NCI-H1436 (cell line): ENCODE results near the gene FGD5.

Source experiments
- DNase-seq: peaks from one replicate; lab custom pipeline; 2025; lab: John Stamatoyannopoulos, UW

Gene FGD5

DNA sequence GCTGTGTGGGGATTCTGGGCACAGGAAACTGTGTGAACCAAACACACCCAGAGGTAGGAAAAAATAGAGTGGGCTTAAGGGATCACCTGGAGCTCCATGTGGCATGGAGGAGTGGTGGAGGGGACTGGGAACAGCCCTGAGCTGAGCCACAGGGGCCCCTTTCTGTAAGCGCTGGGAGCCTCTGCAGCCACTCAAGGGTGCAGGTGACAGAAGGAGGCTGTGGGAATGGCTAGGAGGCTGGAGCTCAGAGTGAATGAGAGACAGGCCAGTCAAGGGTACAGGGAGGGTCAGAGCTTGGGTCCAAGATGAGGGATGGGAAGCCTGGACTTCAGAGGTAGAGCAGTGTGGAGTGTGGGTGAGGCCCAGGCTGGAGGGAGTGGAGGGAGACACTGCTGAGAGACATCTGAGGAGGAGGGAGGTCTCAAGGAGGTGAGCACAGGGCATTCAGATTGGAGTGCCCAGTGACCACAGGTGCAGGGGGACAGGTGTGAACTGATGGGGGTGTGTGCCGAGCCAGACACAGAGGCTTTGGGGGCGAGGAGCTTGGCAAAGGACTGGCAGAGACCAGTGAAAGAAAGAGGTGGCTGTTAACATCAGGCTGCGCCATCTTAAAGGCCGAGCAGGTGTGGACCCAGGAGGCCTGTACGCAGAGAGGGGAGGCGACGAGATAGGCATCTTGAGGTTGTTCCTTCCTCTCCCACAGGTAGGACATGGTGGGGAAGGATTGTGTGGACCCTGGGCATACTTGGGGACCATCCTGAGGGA is 56.8 kb downstream of the FGD5 start:
- no peak for DNase-seq

DNA sequence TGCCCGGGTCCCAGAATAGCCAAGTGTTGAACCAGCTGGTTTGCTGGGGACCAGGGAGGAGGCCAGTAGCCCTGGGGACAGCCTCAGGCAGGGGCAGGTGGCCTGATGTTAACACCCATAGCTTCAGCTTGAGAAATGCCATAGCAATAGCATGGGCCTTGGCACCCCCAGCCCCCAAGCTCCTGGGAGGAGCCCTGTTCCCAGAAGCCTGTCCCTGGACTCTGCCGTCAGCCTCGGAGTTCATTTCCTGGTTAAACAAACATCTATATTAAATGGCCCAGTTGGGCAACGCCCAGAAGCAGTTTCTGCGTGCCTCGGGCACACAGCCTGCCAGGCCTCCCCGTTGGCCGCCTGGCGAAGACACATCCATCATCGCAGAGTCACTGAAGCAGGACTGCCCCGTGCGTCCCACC is 58.2 kb downstream of the FGD5 start:
- DNase-seq = no peak

DNA sequence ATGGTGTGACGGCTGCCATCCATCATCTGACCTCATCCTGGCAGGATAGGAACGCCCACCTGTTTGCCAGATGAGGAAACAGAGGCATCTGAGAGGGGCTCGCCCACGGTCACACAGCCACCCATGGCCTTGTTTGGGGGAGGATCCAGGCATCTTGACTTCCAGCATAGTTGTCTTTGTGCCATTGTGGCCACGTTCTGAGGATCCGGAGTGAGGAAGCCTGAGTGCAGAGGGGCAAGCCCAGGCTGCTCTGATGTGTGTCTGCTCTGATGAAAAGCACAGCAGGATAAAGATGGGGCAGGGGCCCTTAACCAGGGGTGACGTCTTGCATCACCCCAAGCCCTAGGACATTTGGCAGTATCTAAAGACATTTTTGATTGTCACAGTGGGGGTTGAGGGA is 58.7 kb downstream of the FGD5 start:
- no peak for DNase-seq

DNA sequence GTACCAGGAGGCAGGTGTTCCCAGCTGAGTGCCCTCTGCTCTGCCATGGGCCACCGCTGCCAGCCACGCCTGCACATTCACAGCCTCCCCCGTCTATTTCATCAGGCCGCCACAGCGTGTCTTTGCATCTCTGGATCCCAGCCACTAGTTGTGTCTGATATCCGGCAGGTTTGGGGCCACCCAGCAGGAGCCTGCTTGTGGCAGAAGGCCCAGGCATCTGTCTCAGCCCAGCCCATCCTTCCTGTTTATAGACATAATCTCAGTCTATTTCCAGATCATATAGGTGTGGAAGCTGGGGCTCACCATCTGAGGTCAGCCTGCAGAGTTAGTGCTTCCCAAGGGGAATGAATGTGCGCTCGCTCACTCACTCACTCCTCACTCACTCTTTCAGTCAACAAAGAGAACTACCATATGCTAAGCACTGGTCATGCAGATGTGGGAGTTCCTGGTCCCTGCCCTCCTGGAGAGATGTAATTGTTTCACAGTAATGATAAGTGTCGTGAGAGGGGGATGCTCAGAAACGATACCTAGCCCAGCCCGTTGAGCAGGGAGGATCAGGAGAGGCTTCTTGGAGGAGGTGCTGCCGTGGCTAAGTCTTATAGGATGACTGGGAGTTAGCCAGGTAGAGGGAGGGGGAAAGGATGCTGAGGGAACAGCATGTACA is 60.6 kb downstream of the FGD5 start:
- no peak for DNase-seq

DNA sequence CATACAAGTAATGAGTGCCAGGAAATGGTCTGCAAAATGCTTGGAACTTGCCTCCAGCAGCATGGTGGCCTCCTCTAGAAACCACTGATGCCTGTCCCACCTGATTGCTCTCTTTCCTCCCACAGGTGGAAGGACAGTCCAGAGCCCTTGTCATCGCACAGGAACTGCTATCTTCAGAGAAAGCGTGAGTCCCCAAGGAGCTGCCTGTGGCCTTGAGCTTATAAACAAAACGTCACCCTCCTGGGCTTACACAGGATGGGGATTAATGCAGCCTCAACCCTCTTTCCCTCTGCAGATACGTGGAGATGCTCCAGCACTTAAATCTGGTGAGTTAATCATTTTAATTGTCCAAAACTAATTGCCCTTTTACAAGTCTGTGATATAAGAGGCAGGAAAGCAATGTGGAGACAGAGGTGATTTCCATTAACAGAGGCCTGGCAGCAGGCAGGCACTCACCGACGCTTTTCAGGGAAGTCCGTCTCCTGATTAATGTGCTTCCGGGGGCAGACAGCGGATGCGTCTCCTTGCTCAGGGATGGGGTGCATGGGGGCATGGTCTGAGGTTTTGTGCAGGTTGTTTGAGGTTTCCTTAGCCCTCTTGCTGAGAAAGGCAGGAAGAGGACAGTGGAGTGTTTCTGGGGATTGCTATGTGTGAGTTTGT is 61.8 kb downstream of the FGD5 start:
- DNase-seq = no peak

DNA sequence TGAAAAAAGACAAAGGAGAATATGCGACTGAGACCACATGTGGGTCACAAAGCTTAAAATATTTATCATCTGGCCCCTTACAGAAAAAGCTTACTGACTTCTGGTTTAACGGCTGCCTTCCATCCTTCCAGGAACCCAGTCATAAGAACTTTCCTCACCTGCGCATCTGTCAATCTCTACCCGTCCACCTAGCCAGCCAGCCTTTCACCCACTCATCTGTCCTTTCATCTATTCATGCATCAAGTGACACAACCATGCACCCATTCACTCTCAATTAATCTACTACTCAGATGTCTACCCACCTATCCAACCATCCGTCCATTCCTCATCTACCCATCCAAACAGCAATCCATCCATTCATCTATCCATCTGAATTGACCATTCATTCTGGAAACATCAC is 64.5 kb downstream of the FGD5 start:
- no peak for DNase-seq

DNA sequence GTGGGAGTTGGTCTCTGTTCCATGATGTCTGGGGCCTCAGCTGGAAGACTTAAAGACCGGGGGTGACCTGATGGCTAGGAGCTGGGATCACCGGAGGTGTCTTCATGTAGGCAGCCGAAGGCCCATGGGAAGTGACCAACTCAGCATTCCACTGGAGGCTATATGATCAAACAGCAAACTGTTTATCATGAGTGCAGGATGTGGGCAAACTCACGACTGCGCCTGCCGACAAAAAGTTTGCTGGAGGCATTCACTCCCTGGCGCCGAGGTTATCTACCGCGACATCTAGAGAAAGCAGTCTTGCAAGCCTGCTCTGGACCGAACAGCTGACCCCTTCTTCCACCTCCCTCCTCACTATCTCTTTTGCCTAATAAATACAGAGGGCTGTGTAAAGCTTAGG is 65.9 kb downstream of the FGD5 start:
- DNase-seq = no peak

DNA sequence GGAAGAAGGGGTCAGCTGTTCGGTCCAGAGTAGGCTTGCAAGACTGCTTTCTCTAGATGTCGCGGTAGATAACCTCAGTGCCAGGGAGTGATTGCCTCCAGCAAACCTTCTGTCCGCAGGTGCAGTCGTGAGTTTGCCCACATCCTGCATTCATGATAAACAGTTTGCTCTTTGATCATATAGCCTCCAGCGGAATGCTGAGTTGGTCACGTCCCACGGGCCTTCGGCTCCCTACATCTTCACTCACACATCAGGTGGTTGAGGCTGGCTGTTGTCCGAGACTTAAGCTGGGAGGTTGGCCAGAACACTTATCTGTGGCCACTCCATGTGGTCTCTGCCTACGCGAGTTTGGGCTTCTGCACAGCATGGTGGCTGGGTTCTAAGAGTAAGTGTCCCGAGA is 66.5 kb downstream of the FGD5 start:
- DNase-seq = no peak

DNA sequence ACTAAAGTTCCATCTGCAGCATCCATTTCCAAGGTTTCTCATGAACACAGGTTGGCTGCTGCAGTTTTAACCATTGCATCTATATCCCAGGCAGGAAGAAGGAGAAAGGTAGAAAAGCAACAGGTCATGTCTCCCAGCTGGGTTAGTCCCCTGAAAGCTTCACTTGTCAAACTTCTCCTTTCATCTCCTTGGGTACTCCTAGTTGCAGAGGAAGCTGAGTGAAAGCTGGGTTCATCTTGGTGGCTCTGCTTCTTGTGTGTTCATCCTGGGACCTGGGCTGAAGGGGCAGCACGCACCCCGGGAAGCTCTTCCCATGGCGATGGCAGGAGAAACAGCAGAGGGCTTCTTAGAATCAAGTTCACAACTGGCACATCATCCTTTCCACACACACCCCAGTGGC is 67.3 kb downstream of the FGD5 start:
- no peak for DNase-seq

DNA sequence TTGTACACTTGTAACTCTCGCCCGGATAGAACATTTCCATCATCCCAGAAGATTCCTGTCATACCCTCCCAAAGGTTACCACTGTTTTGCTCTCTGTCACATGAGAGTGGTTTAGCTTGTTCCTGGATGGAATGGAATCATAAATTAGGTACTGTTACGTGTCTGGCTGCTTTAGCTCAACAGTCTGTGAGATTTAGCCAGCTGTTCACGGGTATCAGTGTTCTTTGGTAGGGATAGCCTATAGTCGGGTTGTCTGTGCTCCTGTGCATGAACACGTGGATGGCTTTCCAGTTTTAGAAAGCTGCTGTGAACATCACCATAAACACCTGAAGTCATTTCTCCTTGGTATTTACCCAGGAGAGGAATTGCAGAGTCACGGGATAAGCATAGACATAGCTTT is 70.4 kb downstream of the FGD5 start:
- no peak for DNase-seq

DNA sequence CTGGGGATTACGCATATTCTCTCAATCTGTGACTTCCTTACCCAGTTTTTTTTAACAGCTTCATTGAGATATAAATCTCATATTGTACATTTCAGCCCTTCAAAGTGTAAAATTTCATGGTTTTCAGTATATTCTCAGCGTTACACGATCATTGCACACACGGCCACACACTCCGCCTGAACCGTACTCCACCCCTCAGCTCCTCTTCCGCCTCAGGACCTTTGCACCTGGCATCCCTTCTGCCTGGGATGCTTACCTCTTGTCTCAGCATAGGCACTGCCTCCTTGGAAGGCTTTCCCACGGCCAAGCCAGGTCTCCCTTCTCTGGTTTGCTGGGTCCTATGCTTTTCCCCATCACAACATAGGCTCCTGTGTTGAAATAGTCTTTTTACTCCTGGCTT is 71.2 kb downstream of the FGD5 start:
- DNase-seq = no peak

DNA sequence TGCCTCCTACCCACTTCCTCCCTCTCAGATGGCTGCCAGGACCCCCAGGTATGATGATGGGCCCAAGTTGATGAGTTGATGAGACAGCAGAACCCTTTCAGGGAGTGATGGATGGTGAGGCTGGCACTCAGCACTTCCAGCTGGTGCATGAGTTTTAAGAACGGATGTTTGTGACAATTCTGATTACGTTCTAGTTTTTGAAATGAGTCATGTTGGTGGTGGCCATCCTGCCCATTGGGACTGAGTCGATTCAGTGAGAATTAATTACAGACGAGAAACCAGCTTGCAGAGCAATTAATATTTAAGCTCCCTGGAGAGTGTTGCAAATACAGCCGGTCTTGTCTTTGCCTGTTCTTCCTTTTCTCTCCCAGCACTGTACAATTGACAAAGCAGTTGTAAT is 71.7 kb downstream of the FGD5 start:
- DNase-seq = no peak

DNA sequence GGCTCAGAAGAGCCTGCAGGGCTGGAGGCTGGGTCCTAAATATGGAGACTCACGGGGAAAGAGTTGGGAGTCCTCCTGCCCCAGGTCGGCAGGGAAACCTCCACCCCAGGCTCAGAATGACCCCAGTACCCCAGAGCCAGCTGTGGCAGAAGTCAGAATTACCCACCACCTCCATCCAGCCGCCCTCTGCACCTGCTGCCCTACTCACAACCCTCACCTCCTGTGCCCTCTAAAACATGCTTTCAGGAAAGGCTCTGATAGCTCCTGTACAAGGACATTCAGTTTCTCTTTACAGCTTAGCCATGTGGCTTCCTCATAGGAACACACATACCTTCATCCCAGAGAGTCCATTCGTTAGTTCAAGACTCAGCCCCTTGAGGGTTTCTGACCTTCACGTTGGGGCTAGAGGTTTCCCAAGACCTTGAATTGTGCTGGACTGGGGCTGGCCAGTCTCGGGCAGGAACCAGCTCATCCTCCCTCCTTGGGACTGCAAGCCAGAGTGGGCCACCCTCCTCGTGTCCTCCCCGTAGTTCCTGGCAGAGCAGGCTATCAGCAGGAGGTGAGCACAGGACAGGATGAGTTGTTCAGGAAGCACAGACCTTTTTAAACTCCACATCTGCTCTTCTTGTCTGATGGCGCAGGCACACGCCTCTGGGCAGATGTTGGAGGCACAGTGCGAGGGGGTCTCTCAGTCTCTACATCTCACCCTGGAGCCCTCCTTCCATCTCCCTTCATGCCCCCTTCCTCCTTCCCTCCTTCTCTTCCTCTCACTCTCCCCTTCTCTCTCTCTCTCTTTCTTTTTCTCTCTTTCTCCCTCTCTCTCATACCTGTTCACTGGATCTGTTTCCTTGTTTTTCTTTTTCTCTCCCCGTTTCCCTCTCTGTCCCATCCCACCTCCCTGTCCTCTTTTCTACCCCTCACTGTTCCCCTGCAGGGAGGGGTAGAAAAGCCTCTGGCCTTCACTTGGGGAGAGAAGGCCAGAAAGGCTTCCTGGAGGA is 72.7 kb downstream of the FGD5 start:
- DNase-seq = no peak

DNA sequence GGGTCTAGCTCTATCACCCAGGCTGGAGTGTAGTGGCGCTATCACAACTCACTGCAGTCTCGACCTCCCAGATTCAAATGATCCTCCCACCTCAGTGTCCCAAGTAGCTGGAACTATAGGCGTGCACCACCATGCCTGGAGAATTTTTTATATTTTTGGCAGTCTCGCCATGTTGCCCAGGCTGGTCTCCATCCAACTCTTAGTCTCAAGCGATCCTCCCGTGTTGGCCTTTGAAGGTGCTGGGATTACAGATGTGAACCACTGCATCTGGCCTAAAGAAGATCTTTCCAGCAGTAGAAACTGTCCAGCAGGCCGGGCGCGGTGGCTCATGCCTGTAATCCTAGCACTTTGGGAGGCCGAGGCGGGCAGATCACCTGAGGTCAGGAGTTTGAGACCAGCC is 73.5 kb downstream of the FGD5 start:
- no peak for DNase-seq

DNA sequence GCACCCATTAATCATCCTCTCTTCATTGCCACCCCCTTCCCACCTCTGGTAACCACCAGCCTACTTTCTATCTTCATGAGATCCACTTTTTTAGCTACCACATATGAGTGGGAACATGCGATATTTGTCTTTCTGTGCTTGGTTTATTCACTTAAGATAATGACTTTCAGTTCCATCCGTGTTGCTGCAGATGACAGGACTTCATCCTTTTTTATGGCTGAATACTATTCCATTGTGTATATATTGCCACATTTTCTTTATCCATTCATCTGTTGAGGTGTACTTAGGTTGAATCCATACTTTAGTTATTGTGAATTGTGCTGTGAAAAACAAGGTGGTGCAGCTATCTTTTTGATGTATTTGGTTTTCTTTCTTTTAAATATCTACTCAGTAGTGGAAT is 75.3 kb downstream of the FGD5 start:
- no peak for DNase-seq

DNA sequence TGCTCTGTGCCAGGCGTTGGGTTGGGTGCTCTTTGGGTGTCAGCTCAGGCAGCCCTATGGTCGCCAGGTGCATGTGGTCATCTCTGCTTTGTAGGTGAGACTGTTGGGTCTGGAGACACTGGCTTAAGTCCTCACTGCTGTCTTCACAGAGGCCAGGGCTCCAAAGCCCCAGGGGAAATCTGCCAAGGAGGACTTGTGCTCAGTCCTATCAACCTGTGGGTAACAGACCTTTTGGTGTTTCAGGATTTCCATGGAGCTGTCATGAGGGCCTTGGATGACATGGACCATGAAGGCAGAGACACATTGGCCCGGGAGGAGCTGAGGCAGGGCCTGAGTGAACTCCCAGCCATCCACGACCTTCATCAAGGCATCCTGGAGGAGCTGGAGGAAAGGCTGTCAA is 78.5 kb downstream of the FGD5 start:
- DNase-seq = no peak

DNA sequence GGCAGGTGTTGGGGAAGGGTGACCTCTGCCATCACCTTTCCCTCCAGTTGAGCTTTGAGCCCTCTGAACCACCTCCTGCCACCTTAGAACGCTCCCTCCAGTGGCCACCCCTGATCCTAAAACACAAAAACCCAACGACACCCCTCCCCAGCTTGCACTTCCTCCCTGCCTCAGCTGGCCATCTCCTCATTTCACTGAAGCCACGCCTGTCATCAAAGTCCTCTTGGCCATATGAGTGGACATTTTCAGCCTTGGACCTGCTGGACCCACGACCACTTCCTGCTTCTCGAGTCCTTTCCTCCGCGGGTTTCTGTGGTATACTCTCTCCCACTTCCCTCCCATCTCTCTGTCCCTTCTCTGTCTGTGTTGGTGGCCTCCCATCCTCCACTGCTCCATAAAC is 80.2 kb downstream of the FGD5 start:
- DNase-seq = no peak

DNA sequence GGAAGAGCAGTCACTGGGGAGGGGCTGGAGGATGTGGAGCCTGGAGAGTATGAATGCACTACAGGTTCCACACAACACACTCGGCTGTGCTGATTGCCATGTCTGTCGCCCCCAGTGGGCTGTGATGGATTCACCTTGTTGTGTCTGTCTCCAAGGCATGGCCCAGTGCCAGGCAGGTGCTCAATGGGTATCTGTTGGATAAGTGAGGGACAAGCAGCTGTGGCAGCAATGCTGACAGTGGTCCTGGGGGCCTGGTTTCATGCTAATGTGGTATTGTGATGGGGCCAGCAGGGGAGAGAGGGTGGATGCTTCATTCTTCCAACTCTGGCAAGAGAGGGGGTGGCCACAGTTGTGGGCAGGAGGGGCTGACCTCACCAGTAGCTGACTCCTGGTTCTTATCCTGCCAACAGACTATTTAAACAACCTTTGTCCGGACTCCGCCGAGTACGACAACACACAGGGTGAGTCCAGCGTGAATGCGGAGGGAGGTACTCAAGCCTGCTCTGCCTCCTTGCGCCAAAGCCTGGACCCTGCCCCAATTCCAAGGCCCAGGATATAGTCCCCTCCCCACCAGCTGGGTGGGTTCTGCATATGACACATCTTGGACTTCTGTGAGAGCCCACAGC is 81.3 kb downstream of the FGD5 start:
- DNase-seq = no peak

DNA sequence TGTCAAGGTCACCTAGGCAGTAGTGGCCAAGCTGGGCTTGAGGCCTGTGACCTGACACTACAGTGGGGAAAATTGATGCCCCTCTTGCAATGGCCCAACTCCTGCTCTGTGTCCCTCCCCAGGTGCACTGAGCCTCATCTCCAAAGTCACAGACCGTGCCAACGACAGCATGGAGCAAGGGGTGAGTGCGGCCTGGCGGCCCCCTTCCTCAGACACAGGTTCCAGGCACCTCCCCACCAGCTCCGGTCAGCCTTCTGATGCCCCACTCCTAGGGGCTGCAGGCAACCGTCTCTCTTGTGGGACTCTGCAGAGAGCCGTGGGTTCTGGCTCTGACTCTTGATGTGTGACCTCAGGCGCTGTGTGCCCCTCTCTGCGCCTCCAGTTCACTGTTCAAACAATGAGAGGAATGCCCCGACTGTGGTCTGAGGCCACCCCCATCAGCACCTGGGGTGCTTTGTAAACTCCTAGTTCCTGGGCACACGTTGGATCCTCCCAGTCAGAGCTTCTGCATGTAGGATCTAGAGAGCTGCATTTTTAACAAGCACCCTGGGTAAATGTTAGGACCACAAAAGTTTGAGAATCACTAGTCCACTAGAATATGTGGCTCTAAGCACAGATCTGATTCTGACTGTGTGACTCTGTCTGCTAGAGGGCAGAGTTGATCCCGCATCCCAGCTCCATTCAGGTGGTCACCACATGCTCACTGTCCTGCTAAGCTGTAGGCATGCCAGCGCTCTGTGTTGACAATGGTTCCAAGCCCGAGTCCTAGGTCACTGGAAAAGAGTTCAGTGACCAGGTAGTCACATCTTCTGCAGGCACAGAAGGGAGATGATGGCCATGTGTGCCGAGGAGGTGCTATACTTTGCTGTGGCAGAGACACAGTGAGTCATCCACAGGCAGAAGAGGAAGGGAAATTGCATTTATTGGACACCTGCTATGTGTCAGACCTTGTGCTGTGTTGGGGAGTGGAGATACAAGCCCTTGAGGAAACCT is 82.4 kb downstream of the FGD5 start:
- DNase-seq = no peak

DNA sequence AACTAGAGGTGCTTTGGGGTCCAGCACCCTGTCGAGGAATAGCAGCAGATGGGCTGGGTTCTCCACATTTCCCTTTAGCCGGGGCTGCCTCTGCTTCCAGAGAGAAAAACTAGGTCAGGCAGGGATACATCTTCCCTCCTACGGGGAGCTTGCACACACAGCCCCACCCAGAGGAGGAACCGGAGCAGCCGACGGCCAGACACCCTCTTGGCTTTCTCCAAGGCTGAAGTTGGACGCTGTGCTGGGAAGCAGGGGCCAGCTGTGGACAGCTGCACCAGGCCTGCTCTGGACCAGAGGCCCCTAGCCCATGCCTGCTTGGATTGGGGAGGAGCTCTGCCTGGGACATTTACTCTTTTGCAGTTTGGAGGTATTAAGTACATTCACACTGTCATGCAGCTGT is 84.0 kb downstream of the FGD5 start:
- no peak for DNase-seq
